Gastroesophageal sphincter (tissue), 4 donors: ENCODE data around the gene PDE6C. TPM values are rescaled to one million over a fixed set of nuclear protein-coding genes. Genes with fewer than 3 reads are reported as not detected.

Experiments
- ATAC-seq: fragments of 150-250 bp; one replicate; pipeline ENCODE4 v1.9.1; 2016; ENCODE audit warnings: mild to moderate bottlenecking, moderate library complexity
- H3K27ac ChIP-seq, 4 donors: fragments of 200-600 bp; sonication (generic) in 3 of 4; 1 replicate in 3 of 4; 2 replicates in 1 of 4; pipeline ENCODE4 v1.5.1; 2016 to 2019
- H3K27me3 ChIP-seq: fragments of 200-600 bp; sonication (generic); one replicate; pipeline ENCODE4 v1.5.1; 2019
- H3K36me3 ChIP-seq, 2 donors: fragments of 200-600 bp; sonication (generic); one replicate each; pipeline ENCODE4 v1.5.1; 2019; ENCODE audit warnings: control low read depth in 1 of 2
- H3K4me1 ChIP-seq, 3 donors: fragments of 200-600 bp; sonication (generic); 1 replicate in 2 of 3; 2 replicates in 1 of 3; pipeline ENCODE4 v1.5.1; 2016 to 2019; ENCODE audit warnings: control low read depth in 2 of 3
- H3K4me3 ChIP-seq, 2 donors: fragments of 200-600 bp; sonication (generic); one replicate each; pipeline ENCODE4 v1.5.1; 2019; ENCODE audit warnings: mild to moderate bottlenecking in 1 of 2, moderate library complexity in 1 of 2
- H3K9me3 ChIP-seq, 3 donors: fragments of 200-600 bp; sonication (generic); one replicate each; pipeline ENCODE4 v1.5.1; 2017 to 2019; ENCODE audit warnings: control low read depth in 2 of 3
- CTCF ChIP-seq, 4 experiments: fragments of 200-600 bp in 2 of 4; fragments of 450-650 bp in 2 of 4; sonication (generic) in 1 of 4; IDR thresholded peaks; one replicate each; pipeline ENCODE4 v1.5.1; 2017 to 2019; ENCODE audit warnings: antibody characterized with exemption in 4 of 4, mild to moderate bottlenecking in 2 of 4, moderate library complexity in 2 of 4
- EP300 ChIP-seq: sonication (generic); formaldehyde crosslinking; IDR thresholded peaks from one replicate; pipeline ENCODE4 v1.6.1; 2017; ENCODE audit warnings: antibody characterized with exemption, mild to moderate bottlenecking
- POLR2A ChIP-seq, 2 donors: fragments of 450-650 bp; IDR thresholded peaks; one replicate each; pipeline ENCODE4 v1.6.1; 2017; ENCODE audit warnings: antibody characterized with exemption in 2 of 2, mild to moderate bottlenecking in 2 of 2, moderate library complexity in 1 of 2
- POLR2AphosphoS5 ChIP-seq: sonication (generic); formaldehyde crosslinking; IDR thresholded peaks from one replicate; pipeline ENCODE4 v1.6.1; 2017; ENCODE audit warnings: antibody characterized with exemption
- WGBS, 2 donors: methylation state at CpG; one replicate each; pipeline ENCODE4 v1.1.5; 2018; ENCODE audit warnings: low coverage in 1 of 2; 5-methylcytosine and 5-hydroxymethylcytosine counted together
- total RNA-seq, 4 donors: library from RNA; depleted of rRNA; stranded (reverse); fragments of >200 nt; gene quantifications; one replicate each; pipeline ENCODE4 v1.1.0, GENCODE V29; 2016

The PDE6C gene
- total RNA-seq, 4 donors from 2014 or later = not detected

- TF ChIP-seq POLR2AphosphoS5 = no peak
- no peak for TF ChIP-seq EP300
- no peak for TF ChIP-seq CTCF (IDR thresholded peaks at IDR 0.05)
- no peak for TF ChIP-seq POLR2A (IDR thresholded peaks at IDR 0.05)
- Histone ChIP-seq H3K9me3 (no peaks in the 10 kb centered on the region), H3K27ac (no peak overlapping the region), H3K27me3 (no peaks in the 10 kb centered on the region), H3K36me3 (no peaks in the 10 kb centered on the region), H3K4me3 (no peak overlapping the region), H3K4me1 (no peaks in the 10 kb centered on the region)
- 93% methylated on average over 4 of the region's 4 CpGs; no CpG with 5 or more reads in 1 of the 2 donors for WGBS, 2 donors
- ATAC-seq = no peak
Measured at GRCh38 chr10:93593254-93593653, 19.1 kb upstream of the PDE6C start.

GRCh38 chr10:93593749-93594148 is 18.6 kb upstream of the PDE6C start:
- 70 to 91% methylated on average over 3 to 7 of the region's 18 CpGs for WGBS, 2 donors

GRCh38 chr10:93594518-93594917 is 17.8 kb upstream of the PDE6C start:
- Histone ChIP-seq H3K9me3 (no peaks in the 10 kb centered on the region), H3K4me3 (no peak overlapping the region), H3K27ac (no peak overlapping the region), H3K27me3 (peaks cover 2% of the 10 kb centered on the region), H3K4me1 (no peaks in the 10 kb centered on the region), H3K36me3 (no peaks in the 10 kb centered on the region)
- TF ChIP-seq POLR2AphosphoS5 (no peak), POLR2A (IDR thresholded peaks at IDR 0.05) (no peak), EP300 (no peak), CTCF (IDR thresholded peaks at IDR 0.05) (no peak)
- WGBS, 2 donors = 68 to 82% methylated on average over 6 to 7 of the region's 7 CpGs
- no peak for ATAC-seq

More at GRCh38 chr10:93593749-93594148, 18.6 kb upstream of the PDE6C start:
- no peak overlapping the region for H3K4me3 ChIP-seq
- no peaks in the 10 kb centered on the region for H3K36me3 ChIP-seq
- no peak for ATAC-seq
- H3K9me3 ChIP-seq = no peaks in the 10 kb centered on the region
- no peaks in the 10 kb centered on the region for H3K27me3 ChIP-seq
- no peak for TF ChIP-seq EP300
- TF ChIP-seq POLR2A (IDR thresholded peaks at IDR 0.05) = no peak
- no peak for TF ChIP-seq POLR2AphosphoS5
- H3K27ac ChIP-seq = no peak overlapping the region
- no peaks in the 10 kb centered on the region for H3K4me1 ChIP-seq

- TF ChIP-seq POLR2AphosphoS5 (no peak), CTCF (IDR thresholded peaks at IDR 0.05) (no peak), EP300 (no peak), POLR2A (IDR thresholded peaks at IDR 0.05) (no peak)
- H3K36me3 ChIP-seq = no peaks in the 10 kb centered on the region
- peaks cover 12% of the 10 kb centered on the region for H3K27me3 ChIP-seq
- no peaks in the 10 kb centered on the region for H3K9me3 ChIP-seq
- no peak overlapping the region for H3K27ac ChIP-seq
- WGBS, 2 donors = 73 to 82% methylated on average over 3 to 4 of the region's 5 CpGs
- peaks cover 0 to 3% (median 1%) of the 10 kb centered on the region in 3 donors for H3K4me1 ChIP-seq
- H3K4me3 ChIP-seq = no peak overlapping the region
- ATAC-seq = no peak
Measured at GRCh38 chr10:93595378-93596161, 16.8 kb upstream of the PDE6C start.

GRCh38 chr10:93596539-93596938 is 15.8 kb upstream of the PDE6C start:
- no peak for TF ChIP-seq EP300
- no peak for TF ChIP-seq POLR2A (IDR thresholded peaks at IDR 0.05)
- no peak for TF ChIP-seq CTCF (IDR thresholded peaks at IDR 0.05)
- TF ChIP-seq POLR2AphosphoS5 = no peak
- 83% methylated on average over 2 of the region's 4 CpGs; no CpG with 5 or more reads in 1 of the 2 donors for WGBS, 2 donors
- Histone ChIP-seq H3K4me3 (no peak overlapping the region), H3K4me1 (peaks cover 0 to 12% (median 8%) of the 10 kb centered on the region in 3 donors), H3K27me3 (peaks cover 22% of the 10 kb centered on the region), H3K9me3 (no peaks in the 10 kb centered on the region), H3K27ac (no peak overlapping the region), H3K36me3 (no peaks in the 10 kb centered on the region)
- ATAC-seq = no peak
